Stimulated activated memory B cell treated with anti-CD40 and anti-IgM and Interleukin-4, amounts not matched to agents 10 μg/mL and 1 μg/mL and 100 μg/mL, for 72 hours (primary cell): ENCODE data around the gene MAML3.
A peak's percentile ranks its signal among the peaks of the same experiment; 100 is the strongest.

ENCODE experiments used
- ATAC-seq: fragments of 150-1000 bp; cut with Tn5 transposase; 2 replicates; pipeline ENCODE4 v1.10.0; 2021
- H3K27ac Mint-ChIP-seq: one replicate; pipeline ENCODE4 v1.8.0; 2022; ENCODE audit warnings: mild to moderate bottlenecking, mixed read lengths
- H3K27me3 Mint-ChIP-seq: one replicate; pipeline ENCODE4 v1.8.0; 2022; ENCODE audit warnings: mixed read lengths
- H3K36me3 Mint-ChIP-seq: one replicate; pipeline ENCODE4 v1.8.0; 2022; ENCODE audit warnings: mixed read lengths
- H3K4me1 Mint-ChIP-seq: one replicate; pipeline ENCODE4 v1.8.0; 2022; ENCODE audit warnings: mixed read lengths
- H3K4me3 Mint-ChIP-seq: one replicate; pipeline ENCODE4 v1.8.0; 2022; ENCODE audit warnings: mild to moderate bottlenecking, moderate library complexity, mixed read lengths
- H3K9me3 Mint-ChIP-seq: one replicate; pipeline ENCODE4 v1.8.0; 2022; ENCODE audit warnings: mixed read lengths

MAML3 gene

DNA sequence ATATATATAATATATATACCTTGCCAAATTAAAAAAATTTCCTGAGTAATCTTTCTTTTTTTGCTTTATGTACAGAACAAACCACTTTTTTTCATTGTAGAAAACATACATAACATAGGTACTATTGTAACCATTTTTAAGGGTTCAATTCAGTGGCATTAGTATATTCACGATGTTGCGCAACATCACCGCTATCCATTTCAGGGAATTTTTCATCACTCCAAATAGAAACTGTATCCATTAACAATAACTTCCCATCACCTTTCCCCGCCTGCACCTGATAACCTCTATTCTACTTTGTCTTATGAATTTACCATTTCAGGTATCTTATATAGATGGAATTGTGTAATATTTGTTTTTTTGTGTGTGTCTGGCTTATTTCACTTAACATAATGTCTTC is 363.7 kb downstream of the MAML3 start:
- no peaks in the 10 kb centered on the region for H3K36me3 Mint-ChIP-seq
- no peak overlapping the region for H3K4me3 Mint-ChIP-seq
- H3K4me1 Mint-ChIP-seq = no peaks in the 10 kb centered on the region
- ATAC-seq = no peak
- H3K9me3 Mint-ChIP-seq = no peaks in the 10 kb centered on the region
- no peak overlapping the region for H3K27ac Mint-ChIP-seq
- H3K27me3 Mint-ChIP-seq = peaks cover 29% of the 10 kb centered on the region

DNA sequence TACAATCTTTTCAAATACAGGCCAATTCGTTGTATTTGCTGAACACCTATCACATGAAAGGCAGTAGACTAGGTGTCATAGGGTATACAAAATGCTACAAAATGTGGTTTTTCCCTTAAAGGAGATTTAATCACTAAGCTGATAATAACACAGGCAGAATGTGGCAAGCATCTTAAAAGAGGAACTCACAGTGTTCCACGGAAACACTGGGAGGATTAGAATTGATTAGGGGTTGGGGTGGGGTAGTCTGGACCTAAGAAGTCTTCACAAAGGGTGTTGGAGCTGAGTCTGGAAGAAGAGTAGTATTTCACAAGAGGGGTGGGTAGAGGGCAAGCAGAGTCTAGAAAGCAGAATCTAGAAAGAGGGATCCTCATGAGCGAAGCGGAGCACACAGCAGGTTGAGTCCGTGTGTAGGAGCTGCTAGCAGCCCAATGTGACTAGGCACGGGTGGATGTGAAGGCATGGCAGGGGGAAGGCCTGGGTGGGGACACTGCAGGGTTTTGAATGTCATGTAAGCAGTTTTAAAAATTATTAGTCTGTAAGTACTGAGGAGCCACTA is 364.8 kb downstream of the MAML3 start:
- H3K9me3 Mint-ChIP-seq = no peaks in the 10 kb centered on the region
- ATAC-seq = no peak
- H3K36me3 Mint-ChIP-seq = no peaks in the 10 kb centered on the region
- no peaks in the 10 kb centered on the region for H3K4me1 Mint-ChIP-seq
- no peak overlapping the region for H3K27ac Mint-ChIP-seq
- H3K27me3 Mint-ChIP-seq = peaks cover 29% of the 10 kb centered on the region
- no peak overlapping the region for H3K4me3 Mint-ChIP-seq

DNA sequence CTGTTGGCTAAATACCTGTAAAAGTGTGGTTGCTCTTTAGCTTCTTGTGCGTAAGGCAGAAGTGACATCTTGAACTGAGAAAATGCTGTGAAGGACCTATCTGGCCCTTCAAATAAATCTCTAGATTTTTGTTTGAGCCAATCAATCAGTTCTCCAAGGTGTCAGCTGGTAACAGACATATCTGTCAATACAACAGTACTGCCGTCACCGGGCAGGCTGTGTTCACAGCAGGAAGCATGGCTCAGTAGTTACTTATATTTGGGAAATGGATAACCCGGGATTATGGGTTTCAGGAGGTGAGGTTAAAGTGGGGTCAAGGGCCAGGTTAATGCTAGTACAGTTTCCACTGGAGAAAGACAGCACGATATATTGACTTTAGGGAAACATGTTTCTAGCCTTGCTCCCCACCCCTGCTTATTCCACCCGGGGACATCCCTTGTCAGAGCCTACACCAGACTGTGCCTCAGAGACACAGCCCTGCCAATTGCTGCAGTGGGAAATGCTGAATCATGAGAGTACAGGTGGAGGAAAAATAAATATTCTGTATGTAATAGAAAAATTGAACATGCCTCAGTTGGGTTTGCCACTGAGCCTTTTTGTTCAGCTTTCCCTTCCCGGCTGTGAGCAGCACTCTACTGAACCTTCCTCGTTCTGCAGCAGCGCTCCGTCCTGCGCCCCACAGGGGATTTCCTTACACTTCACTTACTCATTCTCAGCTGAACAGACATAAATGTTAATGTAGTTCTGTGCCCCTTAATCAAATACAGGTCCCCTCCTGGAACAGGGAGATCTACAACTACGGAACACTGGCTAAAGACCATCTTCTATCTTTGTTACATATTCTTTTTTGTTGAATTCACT is 367.3 kb downstream of the MAML3 start:
- ATAC-seq = no peak
- H3K36me3 Mint-ChIP-seq = no peaks in the 10 kb centered on the region
- no peaks in the 10 kb centered on the region for H3K9me3 Mint-ChIP-seq

DNA sequence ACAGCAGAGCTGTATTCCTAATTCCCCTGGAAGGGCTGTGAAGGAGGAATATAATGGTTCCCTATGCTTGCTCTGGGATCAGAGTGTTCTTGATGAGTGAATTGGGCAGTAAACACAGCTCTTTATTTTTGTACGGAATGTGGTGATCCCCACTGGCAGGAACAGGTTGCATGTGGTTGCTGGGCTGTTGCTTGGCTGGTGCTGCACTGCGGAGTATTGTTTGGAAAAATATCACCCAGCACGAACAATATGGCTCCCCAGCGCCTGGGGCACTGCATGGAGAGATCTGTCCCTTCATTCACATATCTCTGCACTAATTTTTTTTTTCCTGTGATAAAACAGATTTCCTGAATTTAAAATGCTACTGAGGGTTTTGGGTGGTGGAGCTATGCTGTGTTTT is 368.6 kb downstream of the MAML3 start:
- H3K27me3 Mint-ChIP-seq = peaks cover 22% of the 10 kb centered on the region
- ATAC-seq = no peak

More for the DNA sequence above, 367.3 kb downstream of the MAML3 start:
- H3K4me3 Mint-ChIP-seq = no peak overlapping the region
- no peaks in the 10 kb centered on the region for H3K4me1 Mint-ChIP-seq
- H3K27ac Mint-ChIP-seq = no peak overlapping the region
- H3K27me3 Mint-ChIP-seq = peaks cover 22% of the 10 kb centered on the region

DNA sequence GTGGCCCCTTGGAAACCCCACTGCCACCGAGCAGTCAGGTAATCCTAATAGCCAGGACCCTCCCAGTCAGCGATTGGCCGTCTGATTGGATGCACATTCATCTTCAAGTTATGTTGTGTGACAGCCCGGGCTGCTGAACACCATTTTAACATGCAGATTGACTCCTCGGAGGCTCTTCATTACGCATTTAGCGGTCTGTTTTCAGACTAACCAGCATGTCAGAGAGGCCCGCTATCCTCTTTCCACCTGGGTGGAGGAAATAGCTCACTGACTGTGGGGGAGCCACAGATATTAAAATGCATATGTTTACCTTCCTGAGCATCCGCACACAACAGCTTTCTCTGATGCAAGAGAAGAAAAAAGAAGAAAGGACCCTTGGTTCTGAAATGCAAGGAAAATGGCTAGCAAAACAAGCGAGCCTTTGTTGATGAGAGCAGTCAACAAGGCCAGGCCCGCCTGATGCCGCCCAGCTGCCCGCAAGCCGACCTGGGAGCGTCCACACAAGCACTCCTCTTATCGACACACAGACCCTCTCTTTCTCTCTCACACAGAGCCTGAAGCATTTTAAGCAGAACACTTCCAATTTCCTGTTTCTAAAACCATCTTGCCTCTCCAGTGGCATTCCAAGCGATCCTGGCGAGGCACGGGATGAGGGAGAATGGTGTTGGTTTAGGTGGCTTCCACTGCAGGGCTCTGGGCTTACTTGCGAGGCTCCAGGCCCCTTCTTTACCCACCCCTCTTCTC is 370.1 kb downstream of the MAML3 start:
- no peak for ATAC-seq
- no peak overlapping the region for H3K4me3 Mint-ChIP-seq
- H3K36me3 Mint-ChIP-seq = no peaks in the 10 kb centered on the region
- no peaks in the 10 kb centered on the region for H3K9me3 Mint-ChIP-seq
- H3K4me1 Mint-ChIP-seq = no peaks in the 10 kb centered on the region
- no peak overlapping the region for H3K27ac Mint-ChIP-seq
- peaks cover 11% of the 10 kb centered on the region for H3K27me3 Mint-ChIP-seq

More for the DNA sequence above, 368.6 kb downstream of the MAML3 start:
- H3K4me3 Mint-ChIP-seq = no peak overlapping the region
- no peaks in the 10 kb centered on the region for H3K36me3 Mint-ChIP-seq
- H3K4me1 Mint-ChIP-seq = no peaks in the 10 kb centered on the region
- no peak overlapping the region for H3K27ac Mint-ChIP-seq
- no peaks in the 10 kb centered on the region for H3K9me3 Mint-ChIP-seq

DNA sequence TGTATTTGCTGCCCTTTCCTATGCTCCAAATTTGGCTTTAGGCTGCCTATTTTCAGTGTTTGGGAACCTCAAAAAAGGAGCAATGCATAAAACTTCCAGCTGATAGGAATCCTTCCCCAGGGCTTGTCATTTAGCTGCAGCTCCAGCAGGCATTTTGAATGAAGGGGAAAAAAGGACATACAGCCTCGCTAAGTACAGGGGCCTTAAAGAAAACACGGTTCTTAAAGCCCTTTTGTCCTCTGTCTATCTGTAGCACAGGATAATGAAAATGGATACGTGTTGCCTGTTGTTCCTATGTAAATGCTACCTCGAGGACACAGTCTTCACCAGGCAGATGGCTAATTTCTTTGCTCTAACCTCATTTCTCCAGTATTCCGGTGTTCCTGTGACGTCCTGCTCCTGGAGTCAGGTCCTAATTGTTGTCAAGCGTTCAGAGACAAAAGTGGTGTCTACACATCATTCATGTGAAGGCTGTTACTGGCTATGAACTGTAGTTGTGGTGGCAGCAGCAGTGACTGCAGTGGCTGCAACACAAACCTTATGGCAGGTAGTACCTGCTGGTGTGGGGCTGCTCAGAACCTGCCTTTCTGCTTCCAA is 371.0 kb downstream of the MAML3 start:
- Mint-ChIP-seq H3K4me1 (no peaks in the 10 kb centered on the region), H3K9me3 (no peaks in the 10 kb centered on the region), H3K36me3 (no peaks in the 10 kb centered on the region), H3K27me3 (peaks cover 2% of the 10 kb centered on the region), H3K27ac (no peak overlapping the region), H3K4me3 (no peak overlapping the region)
- no peak for ATAC-seq

DNA sequence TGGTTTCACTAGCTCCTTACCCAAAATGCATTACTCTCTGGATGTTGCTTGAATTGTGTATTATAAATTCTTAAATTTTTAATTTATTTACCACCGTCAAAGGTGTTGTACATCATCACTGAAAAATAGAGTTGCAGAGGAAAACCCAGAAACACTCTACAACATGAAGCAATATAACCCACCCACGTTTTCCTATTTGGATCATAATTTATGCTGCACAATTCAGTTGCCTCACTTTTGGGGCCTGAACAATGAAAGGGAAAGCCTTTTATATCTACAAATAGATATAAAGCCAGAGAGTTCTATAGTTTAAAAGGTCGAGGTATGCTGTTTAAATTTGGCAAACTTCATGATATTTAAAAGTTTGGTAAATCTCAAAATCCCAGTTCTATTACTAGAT is 372.9 kb downstream of the MAML3 start:
- no peaks in the 10 kb centered on the region for H3K4me1 Mint-ChIP-seq
- H3K36me3 Mint-ChIP-seq = no peaks in the 10 kb centered on the region
- ATAC-seq = no peak
- no peak overlapping the region for H3K4me3 Mint-ChIP-seq
- no peaks in the 10 kb centered on the region for H3K9me3 Mint-ChIP-seq
- H3K27me3 Mint-ChIP-seq = peaks cover 5% of the 10 kb centered on the region
- H3K27ac Mint-ChIP-seq = no peak overlapping the region

DNA sequence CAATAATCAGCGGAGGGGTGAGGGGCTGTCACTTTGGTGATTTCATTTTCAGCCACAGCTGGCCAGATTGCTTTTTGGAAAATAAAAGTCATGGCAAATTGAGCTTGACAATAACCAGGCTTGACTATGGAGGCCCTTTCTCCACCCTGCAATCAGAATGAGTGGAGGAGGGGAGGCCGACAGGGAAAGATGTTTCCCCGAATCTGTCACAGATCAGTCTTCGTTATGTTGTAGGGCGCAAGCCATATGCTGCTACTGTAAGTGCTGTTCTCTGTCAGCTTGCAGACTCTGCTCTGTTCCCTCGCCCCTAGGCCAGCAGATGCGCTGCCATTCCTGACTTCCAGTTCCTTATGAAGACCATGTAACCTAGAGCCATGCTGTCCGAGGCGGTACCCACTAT is 374.3 kb downstream of the MAML3 start:
- H3K4me3 Mint-ChIP-seq = no peak overlapping the region
- no peaks in the 10 kb centered on the region for H3K36me3 Mint-ChIP-seq
- H3K27ac Mint-ChIP-seq = no peak overlapping the region
- H3K27me3 Mint-ChIP-seq = peaks cover 18% of the 10 kb centered on the region
- no peaks in the 10 kb centered on the region for H3K4me1 Mint-ChIP-seq
- H3K9me3 Mint-ChIP-seq = no peaks in the 10 kb centered on the region
- no peak for ATAC-seq

DNA sequence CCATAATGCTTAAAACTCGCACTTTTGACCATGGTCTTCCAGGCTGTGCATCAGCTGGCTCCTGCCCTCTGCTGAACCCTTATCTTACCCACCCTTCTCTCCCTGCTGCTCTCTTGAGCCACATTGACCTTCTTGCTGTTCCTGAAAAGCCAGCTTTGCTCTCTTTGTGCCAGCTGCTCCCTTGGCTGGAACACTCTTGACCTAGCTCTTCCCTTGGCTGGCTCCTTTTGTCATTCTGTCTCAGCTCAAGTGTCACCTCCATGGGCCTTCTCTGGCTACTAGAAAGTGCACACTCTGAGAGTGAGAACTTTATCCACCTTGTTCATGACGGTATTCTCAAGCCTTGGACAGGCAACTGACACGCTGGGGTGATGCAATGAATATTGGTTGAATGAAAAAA is 376.2 kb downstream of the MAML3 start:
- Mint-ChIP-seq H3K4me3 (no peak overlapping the region), H3K4me1 (no peaks in the 10 kb centered on the region), H3K27me3 (peaks cover 25% of the 10 kb centered on the region), H3K27ac (no peak overlapping the region), H3K9me3 (no peaks in the 10 kb centered on the region), H3K36me3 (no peaks in the 10 kb centered on the region)
- ATAC-seq = peak; percentile 5

DNA sequence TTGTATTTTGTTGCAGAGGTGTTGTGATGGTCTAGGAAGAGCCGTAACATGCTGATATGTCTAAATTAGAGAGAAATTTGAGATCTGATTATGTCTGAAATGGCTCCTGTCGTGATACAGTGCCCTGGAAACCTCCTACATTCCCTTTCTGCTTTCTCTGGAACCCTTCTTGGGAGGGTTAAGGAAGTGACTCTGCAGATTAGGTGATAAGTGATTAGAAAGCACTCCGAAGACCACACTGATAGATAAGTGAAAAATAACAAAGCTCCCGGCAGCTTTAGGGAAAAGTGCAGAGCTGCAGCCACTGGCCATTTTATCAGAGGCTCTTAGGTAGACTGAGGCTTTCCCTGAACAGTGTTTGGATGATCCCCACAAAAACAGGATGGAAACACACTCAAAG is 377.7 kb downstream of the MAML3 start:
- Mint-ChIP-seq H3K27me3 (peaks cover 25% of the 10 kb centered on the region), H3K9me3 (no peaks in the 10 kb centered on the region), H3K36me3 (no peaks in the 10 kb centered on the region), H3K4me3 (no peak overlapping the region), H3K27ac (no peak overlapping the region), H3K4me1 (no peaks in the 10 kb centered on the region)
- ATAC-seq = no peak

DNA sequence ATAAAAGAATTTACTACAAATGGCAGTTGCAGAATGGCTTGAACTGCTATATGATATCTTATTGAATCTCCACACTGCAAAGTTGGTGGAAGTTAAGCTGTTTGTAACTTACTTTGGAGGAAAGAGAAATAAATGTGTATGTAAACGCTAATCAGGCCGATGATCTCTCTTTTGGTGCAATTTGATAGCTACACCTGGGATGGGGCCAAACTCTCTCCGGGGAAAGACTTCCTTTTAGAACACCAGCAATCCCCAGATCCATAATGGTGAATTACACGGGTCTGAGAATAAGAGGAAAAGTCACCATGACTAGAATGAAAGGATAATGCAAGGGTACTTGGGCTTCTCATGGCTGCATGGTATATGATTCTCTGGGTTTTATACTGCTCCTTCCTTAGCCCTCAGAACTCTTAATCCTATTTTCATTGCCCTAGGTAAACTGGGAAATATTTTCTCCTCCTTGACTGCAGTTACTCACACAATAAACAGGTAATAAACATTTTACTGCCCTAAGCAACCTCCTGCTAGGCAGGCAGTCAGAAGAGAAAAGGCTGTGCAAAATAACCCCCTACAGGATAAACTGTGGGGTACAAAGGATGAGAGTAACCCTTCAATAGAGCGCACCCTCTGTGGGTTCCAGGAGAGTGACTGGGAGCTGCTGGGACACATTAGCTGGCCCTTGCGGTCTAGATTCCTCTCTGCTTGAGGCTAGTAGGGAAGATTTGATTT is 379.1 kb downstream of the MAML3 start:
- no peaks in the 10 kb centered on the region for H3K9me3 Mint-ChIP-seq
- peaks cover 37% of the 10 kb centered on the region for H3K27me3 Mint-ChIP-seq
- no peak overlapping the region for H3K27ac Mint-ChIP-seq
- no peak for ATAC-seq
- no peak overlapping the region for H3K4me3 Mint-ChIP-seq
- H3K4me1 Mint-ChIP-seq = no peaks in the 10 kb centered on the region
- no peaks in the 10 kb centered on the region for H3K36me3 Mint-ChIP-seq

DNA sequence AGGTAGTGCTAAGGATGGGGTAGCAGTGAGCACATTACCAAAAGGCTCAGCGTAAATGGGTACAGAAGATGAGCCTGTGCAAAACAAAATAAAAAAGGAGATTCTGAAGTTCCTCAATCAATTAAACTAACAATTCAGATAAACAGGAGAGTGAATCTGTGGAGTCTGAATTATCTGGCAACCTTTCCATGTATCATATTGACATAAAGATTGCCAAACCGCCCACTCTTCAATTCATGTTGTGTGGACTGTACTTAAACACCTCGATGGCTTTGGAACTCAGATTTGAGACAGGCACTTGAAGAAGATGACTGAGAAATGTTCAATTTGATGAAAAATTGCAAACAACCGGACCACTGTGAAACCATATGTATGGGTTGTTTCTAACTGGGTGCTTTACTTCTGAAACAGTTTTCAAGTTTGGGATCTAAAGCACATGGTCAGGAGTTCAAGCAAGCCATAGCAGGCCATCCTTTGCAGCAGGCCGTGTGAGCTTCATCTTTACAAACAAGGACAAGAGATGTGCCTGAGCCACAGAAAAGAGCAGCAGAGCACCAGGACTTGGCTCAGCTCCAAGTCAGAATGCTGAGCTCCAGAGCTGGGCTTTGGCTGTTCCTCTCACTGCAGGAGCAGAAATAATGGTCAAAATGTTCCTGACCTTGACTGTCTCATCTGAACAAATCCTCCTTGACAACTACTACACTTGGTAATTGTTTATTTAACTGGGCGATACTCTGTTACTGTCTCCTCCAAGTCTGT is 380.2 kb downstream of the MAML3 start:
- Mint-ChIP-seq H3K27me3 (peaks cover 43% of the 10 kb centered on the region), H3K36me3 (no peaks in the 10 kb centered on the region), H3K27ac (no peak overlapping the region), H3K4me1 (no peaks in the 10 kb centered on the region), H3K4me3 (no peak overlapping the region), H3K9me3 (no peaks in the 10 kb centered on the region)
- ATAC-seq = no peak

DNA sequence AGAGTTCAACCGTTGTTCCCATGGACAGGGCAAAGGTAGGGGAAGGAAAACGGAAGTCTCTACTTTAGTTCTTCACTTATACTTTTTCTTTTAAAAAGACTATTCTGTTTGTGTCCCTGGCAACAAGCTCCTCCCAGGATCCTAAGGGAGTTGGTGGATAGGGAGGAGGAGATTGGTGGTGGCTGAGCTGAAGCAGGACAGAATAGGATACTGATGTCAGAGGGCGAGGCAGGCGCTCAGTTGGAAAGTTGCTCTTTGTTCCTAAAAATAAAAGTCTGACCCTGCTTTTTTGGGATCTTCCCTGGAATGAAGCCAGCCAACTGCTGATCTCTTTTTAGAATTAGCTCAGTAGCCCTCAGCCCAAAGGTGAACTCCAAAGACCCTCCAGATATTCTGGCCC is 383.6 kb downstream of the MAML3 start:
- H3K4me3 Mint-ChIP-seq = no peak overlapping the region

DNA sequence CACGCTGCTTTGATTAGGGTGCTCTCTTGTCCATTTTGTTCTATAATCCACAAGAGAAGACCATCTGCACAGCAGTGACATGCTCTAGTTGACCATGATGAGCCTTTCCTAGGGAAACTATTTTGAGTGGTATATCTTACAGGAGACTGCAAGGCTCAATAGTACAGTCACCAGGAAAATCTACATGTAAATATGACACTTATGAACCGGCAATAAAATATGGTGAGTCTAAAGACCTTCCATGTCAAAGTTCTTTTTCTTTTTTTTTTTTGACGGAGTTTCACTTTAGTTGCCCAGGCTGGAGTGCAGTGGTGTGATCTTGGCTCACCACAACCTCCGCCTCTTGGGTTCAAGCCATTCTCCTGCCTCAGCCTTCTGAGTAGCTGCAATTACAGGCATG is 384.6 kb downstream of the MAML3 start:
- ATAC-seq = no peak
- Mint-ChIP-seq H3K27ac (no peak overlapping the region), H3K27me3 (peaks cover 24% of the 10 kb centered on the region), H3K4me1 (peaks cover 3% of the 10 kb centered on the region), H3K9me3 (peaks cover 3% of the 10 kb centered on the region), H3K36me3 (no peaks in the 10 kb centered on the region), H3K4me3 (no peak overlapping the region)

More for the DNA sequence above, 383.6 kb downstream of the MAML3 start:
- no peak for ATAC-seq
- no peak overlapping the region for H3K27ac Mint-ChIP-seq
- H3K4me1 Mint-ChIP-seq = no peaks in the 10 kb centered on the region
- peaks cover 34% of the 10 kb centered on the region for H3K27me3 Mint-ChIP-seq
- peaks cover 3% of the 10 kb centered on the region for H3K9me3 Mint-ChIP-seq
- H3K36me3 Mint-ChIP-seq = no peaks in the 10 kb centered on the region
